Gastrocnemius medialis (tissue), 4 donors: ENCODE results near the gene ZNF574.

Source experiments
- POLR2A ChIP-seq, 2 donors: fragments of 450-650 bp; IDR thresholded peaks; one replicate each; pipeline ENCODE4 v1.6.1; 2017; ENCODE audit warnings: antibody characterized with exemption in 2 of 2, mild to moderate bottlenecking in 2 of 2, moderate library complexity in 2 of 2
- TF ChIP-seq, protein P1 (sequence below), 5 experiments: fragments of 450-650 bp in 3 of 5; fragments of 200-600 bp in 2 of 5; sonication (generic) in 2 of 5; IDR thresholded peaks in 4 of 5; conservative IDR thresholded peaks in 1 of 5; 1 replicate in 4 of 5; 2 replicates in 1 of 5; pipeline ENCODE4 v1.5.1; 2016 to 2019; ENCODE audit warnings: antibody characterized with exemption in 5 of 5, mild to moderate bottlenecking in 3 of 5, moderate library complexity in 3 of 5

DNA sequence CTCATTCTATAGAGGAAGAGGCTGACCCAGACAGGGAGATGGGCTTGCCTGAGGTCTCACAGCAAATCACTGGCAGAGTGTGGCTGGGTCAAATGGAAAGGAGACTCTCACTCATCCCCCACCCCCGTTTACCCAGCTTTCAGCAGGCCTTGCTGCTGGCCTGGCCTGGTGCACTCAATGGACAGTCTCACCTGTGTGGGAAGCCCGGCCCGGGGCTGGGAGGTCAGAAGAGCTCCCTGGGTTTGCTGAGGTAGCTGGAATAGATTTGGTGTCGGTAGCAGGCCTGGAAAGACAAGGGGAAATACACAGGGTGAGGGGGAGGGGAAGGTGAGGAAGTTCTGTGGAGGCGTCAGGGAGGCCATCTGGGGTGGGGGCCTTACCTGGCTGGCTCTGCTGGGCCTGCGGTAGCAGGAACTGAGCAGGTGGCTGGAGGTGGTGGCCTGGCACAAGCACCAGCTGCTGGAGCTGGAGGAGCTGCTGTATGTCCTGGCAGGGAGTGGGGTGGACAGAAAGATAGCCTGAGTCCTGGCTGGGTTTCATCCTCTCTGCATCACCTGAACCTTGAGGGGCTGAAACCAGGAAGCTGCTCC, 23.5 kb downstream of the ZNF574 start:
- TF ChIP-seq POLR2A (IDR thresholded peaks at IDR 0.05), result no peak
- TF ChIP-seq, protein P1, sequence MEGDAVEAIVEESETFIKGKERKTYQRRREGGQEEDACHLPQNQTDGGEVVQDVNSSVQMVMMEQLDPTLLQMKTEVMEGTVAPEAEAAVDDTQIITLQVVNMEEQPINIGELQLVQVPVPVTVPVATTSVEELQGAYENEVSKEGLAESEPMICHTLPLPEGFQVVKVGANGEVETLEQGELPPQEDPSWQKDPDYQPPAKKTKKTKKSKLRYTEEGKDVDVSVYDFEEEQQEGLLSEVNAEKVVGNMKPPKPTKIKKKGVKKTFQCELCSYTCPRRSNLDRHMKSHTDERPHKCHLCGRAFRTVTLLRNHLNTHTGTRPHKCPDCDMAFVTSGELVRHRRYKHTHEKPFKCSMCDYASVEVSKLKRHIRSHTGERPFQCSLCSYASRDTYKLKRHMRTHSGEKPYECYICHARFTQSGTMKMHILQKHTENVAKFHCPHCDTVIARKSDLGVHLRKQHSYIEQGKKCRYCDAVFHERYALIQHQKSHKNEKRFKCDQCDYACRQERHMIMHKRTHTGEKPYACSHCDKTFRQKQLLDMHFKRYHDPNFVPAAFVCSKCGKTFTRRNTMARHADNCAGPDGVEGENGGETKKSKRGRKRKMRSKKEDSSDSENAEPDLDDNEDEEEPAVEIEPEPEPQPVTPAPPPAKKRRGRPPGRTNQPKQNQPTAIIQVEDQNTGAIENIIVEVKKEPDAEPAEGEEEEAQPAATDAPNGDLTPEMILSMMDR (IDR thresholded peaks at IDR 0.05 in 4 of 5, conservative IDR thresholded peaks at IDR 0.05 in 1 of 5), result no peak
